ENCODE data around the gene LONP2.

LONP2 gene

GRCh38 chr16:48392407-48392806 is 148.3 kb downstream of the LONP2 start:
- no peak for TF ChIP-seq CTCF (IDR thresholded peaks at IDR 0.05)

- no peak for TF ChIP-seq CTCF (IDR thresholded peaks at IDR 0.05)
Observed at GRCh38 chr16:48393485-48394354, 149.6 kb downstream of the LONP2 start.

- TF ChIP-seq CTCF (IDR thresholded peaks at IDR 0.05), result no peak
Observed at GRCh38 chr16:48394355-48394703, 150.2 kb downstream of the LONP2 start.

- no peak for TF ChIP-seq CTCF (IDR thresholded peaks at IDR 0.05)
Observed at GRCh38 chr16:48395375-48395774, 151.3 kb downstream of the LONP2 start.

GRCh38 chr16:48405153-48405552 is 161.1 kb downstream of the LONP2 start:
- TF ChIP-seq CTCF (IDR thresholded peaks at IDR 0.05), result no peak

- TF ChIP-seq CTCF (IDR thresholded peaks at IDR 0.05), result no peak
Observed at GRCh38 chr16:48405907-48406306, 161.8 kb downstream of the LONP2 start.

Data from LNCAP (cell line).